Dendritic cell treated with granulocyte-macrophage colony-stimulating factor and Interleukin-4, amounts not matched to agents 40 ng/mL and 50 ng/mL, for 4 days (primary cell): ENCODE data around the gene GSC2.
"Not testable (repeated sequence)": the region's sequence is repeated elsewhere in the genome, so short reads cannot be mapped to it uniquely, and the experiment has no call there.

Experiments
- H3K27ac Mint-ChIP-seq: one replicate; pipeline ENCODE4 v1.8.0; 2022; ENCODE audit warnings: mild to moderate bottlenecking, mixed read lengths
- H3K27me3 Mint-ChIP-seq: one replicate; pipeline ENCODE4 v1.8.0; 2022; ENCODE audit warnings: mild to moderate bottlenecking, mixed read lengths
- H3K36me3 Mint-ChIP-seq: one replicate; pipeline ENCODE4 v1.8.0; 2022; ENCODE audit warnings: low read depth, mixed read lengths
- H3K4me1 Mint-ChIP-seq: one replicate; pipeline ENCODE4 v1.8.0; 2022; ENCODE audit warnings: low read depth, mixed read lengths
- H3K4me3 Mint-ChIP-seq: one replicate; pipeline ENCODE4 v1.8.0; 2022; ENCODE audit warnings: mild to moderate bottlenecking, moderate library complexity, mixed read lengths
- H3K9me3 Mint-ChIP-seq: one replicate; pipeline ENCODE4 v1.8.0; 2022; ENCODE audit warnings: mixed read lengths
- intact Hi-C: fragments of 100-400 bp; cut with micrococcal nuclease; formaldehyde crosslinking; loops from one replicate; pipeline ENCODE4 v1.15.0; 2022

Gene GSC2

DNA sequence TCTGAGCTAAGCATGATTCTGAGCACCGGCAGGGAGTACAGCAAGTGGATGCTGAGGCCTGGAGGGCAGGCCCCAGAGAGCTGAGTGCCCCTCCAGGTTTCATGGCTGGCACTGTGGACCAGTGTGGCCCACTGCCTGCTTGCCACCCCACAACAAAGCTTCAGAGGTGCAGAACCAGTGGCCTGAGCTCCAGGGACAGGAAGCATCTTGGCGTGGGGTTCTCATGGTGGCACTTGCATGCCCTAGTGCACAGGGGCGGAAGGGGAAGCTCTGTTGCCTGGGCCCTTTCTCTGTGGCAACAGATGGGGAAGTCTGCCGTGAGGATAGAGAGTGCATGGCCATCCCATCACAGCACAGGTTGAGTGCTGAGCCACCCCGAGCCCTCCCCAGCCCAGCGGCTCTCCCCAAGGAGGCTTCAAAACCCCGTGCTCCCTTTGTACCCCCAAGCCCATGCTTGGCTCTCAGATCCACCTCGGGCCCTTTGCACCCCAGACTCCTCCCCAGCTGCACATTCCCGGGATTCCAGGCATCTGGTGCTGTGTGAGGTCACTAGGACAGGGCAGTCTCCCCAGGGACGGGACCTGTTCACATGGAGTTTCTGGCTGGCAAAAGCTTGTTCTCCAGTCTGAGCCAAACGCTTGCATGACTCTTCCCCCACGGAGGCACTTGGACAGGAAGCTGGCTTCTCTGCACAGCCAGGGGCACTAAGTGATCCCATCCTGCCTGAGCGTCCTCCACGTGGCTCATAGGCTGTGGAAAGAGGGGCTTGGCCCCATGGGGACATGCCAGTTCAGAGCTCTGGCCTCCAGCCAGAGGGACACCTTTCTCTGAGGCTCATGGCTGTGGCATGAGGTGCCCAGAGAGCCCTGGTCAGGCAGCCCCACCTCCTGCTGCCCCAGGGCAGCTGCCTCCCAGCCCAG is 24.3 kb upstream of the GSC2 start:
- H3K4me3 Mint-ChIP-seq = no peak overlapping the region
- H3K36me3 Mint-ChIP-seq = peaks cover 37% of the 10 kb centered on the region
- peaks cover 16% of the 10 kb centered on the region for H3K27me3 Mint-ChIP-seq
- H3K27ac Mint-ChIP-seq = peak overlapping the region; percentile 67
- no peaks in the 10 kb centered on the region for H3K9me3 Mint-ChIP-seq
- intact Hi-C loops = no loop called here
- peaks cover 78% of the 10 kb centered on the region for H3K4me1 Mint-ChIP-seq

DNA sequence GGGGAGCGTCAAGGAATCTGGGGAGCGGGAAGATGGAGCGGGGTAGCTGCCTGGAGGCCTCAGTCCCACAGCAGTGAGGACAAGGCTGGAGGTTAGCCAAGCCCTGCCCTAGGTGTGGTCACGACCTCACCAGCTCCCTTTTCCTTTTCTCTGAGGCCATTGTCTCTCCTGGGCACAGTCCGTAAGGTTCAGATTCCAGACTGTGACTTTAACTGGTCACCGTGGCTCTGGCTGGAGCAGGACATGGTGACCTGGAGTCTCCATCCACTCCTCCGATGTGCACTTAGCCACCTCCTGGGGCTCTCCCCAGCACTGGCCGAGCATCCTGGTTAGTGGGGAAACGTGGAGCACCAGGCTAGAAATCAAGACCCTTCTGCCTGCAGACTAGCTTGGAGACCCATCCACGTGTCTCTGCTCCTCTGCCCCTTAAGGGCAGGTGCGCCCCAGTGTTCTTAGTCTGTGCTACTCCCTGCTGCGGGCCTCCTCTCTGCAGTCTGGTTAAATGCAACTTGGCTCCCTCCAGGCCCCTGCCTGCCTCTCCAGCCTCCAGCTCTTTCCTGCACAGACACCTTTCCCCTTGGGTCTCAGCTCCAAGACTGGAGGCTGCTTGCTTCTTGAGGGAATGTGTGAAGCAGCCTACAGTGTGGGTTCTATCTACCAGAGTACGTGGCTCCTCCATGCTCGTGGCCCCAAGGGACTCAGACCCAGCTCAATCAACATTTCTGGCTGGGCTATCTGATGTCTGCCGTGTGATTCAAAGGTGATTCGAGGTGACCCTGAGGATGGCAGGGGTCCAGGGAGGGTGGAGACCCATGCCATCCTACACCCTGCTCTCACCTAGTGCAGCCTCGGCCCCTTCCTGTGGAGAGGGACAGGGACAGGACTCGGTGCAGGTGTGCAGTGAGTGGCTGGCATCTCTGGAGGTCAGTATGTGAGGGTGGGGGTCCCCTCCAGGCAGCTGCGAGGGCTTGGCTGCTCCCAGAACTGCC is 23.2 kb upstream of the GSC2 start:
- intact Hi-C loops = no loop called here
- H3K4me1 Mint-ChIP-seq = peaks cover 81% of the 10 kb centered on the region
- peak overlapping the region; percentile 93 for H3K27ac Mint-ChIP-seq
- H3K27me3 Mint-ChIP-seq = peaks cover 25% of the 10 kb centered on the region
- peak overlapping the region; percentile 14 for H3K4me3 Mint-ChIP-seq
- no peaks in the 10 kb centered on the region for H3K9me3 Mint-ChIP-seq
- peaks cover 37% of the 10 kb centered on the region for H3K36me3 Mint-ChIP-seq

DNA sequence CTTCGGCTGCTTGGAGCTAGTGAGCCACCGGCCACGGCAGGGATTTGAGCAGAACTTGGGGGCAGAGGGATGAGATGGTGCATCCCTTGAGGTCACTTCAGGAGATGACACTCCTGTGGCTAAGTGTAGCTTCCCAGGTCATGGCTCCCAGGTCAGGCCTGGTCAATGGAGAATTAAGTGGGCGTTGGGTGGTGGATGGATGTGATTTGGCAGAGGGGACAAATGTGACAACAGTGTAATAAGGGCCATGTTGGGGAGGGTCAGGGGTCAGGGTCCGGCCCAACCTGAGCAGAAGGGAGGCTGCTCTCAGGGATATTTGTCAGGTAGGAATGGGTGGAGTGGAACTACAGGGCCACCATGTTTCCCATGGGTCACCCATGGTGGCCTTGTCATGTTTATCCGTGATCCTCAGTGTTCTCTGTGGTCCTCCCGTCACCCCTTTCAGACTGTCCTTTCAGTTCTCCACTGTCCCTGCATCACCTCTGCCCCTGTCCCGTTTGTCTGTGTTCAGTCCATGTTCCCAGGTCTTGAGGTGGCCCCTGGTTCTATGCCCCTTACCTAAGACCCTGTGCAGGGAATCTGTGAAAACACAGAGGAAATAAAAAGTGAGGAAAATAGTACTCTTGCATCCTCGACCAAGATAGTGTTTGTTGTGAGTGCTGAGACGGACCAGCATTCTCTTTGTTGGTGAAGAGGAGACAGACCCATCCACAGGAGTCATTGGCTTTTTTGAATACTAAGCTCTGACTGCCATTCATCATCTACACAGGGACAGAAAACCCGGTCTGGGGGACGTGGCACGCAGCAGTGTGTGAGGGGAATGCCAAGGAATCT is 22.3 kb upstream of the GSC2 start:
- Mint-ChIP-seq H3K36me3 (peaks cover 37% of the 10 kb centered on the region), H3K9me3 (no peaks in the 10 kb centered on the region), H3K4me3 (peak overlapping the region; percentile 98), H3K27ac (peak overlapping the region; percentile 93), H3K4me1 (peaks cover 81% of the 10 kb centered on the region), H3K27me3 (peaks cover 35% of the 10 kb centered on the region)
- intact Hi-C loops = no loop called here

DNA sequence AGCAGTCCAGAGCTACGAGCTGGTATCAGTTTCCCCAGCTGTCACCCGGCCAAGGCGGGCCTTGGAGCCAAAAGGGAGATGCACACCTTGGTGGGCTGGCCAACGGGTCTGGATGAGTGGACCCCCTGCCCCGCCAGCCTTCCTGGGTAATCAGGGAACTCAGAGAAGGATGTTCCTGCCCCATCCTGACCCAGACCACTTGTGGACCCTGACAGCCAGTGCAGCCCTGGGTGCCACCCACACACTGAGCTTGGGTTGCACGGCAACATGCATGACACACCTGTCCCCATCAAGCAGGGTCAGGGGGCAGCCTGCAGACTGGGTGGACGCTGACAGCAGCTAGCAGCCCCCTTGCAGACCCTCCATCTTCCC is 19.8 kb upstream of the GSC2 start:
- Mint-ChIP-seq H3K4me3 (no peak overlapping the region), H3K27ac (no peak overlapping the region), H3K4me1 (peaks cover 57% of the 10 kb centered on the region), H3K36me3 (peaks cover 15% of the 10 kb centered on the region), H3K9me3 (no peaks in the 10 kb centered on the region), H3K27me3 (peaks cover 52% of the 10 kb centered on the region)
- intact Hi-C loops = no loop called here

DNA sequence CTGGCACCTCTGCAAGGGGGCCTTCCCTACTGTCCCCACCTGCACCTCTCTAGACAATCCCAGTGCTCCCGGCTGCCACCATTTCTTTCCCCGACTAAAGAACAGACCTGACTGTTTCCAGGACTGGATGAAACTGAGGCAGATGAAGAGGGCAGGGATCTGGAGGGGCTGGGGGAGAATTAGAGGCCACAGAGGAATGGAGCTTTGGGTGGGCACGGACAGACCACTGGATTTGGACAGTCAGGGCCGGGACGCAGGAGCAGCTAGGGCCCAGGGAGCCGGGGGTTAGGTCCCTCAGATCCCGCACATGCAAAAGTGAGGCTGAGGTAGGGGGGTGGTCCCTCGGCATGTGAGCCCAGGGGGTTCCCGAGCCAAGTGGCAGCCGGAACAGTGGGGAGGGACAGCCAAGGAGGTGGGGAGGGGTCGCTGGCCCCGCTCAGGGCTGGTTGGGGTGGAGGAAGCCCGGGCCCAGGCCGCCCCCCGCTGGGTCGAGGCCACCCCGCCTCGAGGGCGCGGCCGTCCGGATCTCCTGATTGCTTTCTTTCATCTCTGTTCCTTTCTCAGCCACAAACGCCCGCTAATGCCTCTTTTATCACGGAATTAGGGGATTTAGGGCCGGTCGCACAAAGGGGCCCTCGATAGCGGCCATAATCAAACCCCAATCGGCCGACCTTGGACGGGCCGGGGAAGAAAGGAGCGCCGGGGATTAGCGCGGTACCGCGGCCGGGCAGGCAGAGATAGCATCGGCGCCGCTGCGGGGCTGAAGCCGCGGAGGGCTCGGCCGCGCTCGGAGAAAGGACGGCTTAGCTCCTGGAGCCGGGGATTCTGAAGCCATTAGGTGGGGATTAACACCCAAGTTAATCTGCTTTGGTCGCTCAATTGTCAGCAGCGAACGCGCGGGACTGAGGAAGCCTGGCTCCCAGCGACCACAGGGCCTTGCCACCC is 19.2 kb upstream of the GSC2 start:
- peaks cover 56% of the 10 kb centered on the region for H3K27me3 Mint-ChIP-seq
- no peak overlapping the region for H3K27ac Mint-ChIP-seq
- peaks cover 51% of the 10 kb centered on the region for H3K4me1 Mint-ChIP-seq
- no peaks in the 10 kb centered on the region for H3K9me3 Mint-ChIP-seq
- intact Hi-C loops = no loop called here
- H3K4me3 Mint-ChIP-seq = no peak overlapping the region
- H3K36me3 Mint-ChIP-seq = peaks cover 15% of the 10 kb centered on the region

DNA sequence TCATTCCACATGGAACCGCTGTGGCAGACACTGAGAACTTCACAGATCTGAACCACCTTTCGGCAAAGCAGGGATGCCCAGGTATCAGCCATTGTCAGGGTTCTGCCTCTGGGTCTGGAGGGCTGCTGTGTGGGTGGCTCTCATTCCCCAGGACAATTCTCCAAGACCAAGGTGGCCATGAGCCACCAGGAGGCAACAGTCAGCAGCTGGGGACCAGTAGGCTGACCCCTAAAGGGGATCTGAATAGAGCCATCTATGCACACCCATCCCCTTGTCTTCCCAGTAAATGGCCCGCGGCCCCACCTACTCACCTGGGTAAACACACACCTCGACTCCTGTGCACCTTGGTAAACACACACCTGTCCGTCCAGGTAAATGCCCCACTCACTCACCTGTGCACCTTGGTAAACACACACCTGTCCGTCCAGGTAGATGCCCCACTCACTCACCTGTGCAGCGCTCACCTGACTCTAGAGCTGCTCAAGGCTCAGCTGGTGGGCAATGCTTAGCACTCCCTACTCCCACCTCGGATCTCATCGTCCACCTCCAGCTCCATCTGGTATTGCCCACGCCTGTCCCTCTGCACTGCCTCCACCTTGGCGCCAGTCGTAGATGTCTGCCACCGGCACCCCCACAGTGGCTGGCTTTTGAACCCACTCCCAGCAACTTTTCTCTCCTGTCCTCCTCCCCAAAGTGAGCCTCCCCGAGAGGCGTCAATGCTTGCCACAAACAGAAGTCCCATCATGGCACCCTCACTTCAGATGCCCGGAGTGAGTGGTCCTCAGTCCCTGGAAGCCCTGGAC is 18.2 kb upstream of the GSC2 start:
- Mint-ChIP-seq H3K27me3 (peaks cover 56% of the 10 kb centered on the region), H3K4me1 (peaks cover 41% of the 10 kb centered on the region), H3K9me3 (no peaks in the 10 kb centered on the region), H3K4me3 (no peak overlapping the region), H3K27ac (no peak overlapping the region), H3K36me3 (peaks cover 15% of the 10 kb centered on the region)
- intact Hi-C loops = no loop called here

GRCh38 chr22:19167106-19167869 is 17.2 kb upstream of the GSC2 start:
- intact Hi-C loops = no loop called here
- Mint-ChIP-seq H3K4me1 (peaks cover 31% of the 10 kb centered on the region), H3K36me3 (peaks cover 15% of the 10 kb centered on the region), H3K27ac (no peak overlapping the region), H3K27me3 (peaks cover 56% of the 10 kb centered on the region), H3K9me3 (no peaks in the 10 kb centered on the region), H3K4me3 (no peak overlapping the region)

- Mint-ChIP-seq H3K27ac (no peak overlapping the region), H3K4me1 (peaks cover 27% of the 10 kb centered on the region), H3K36me3 (peaks cover 8% of the 10 kb centered on the region), H3K27me3 (peaks cover 56% of the 10 kb centered on the region), H3K9me3 (no peaks in the 10 kb centered on the region), H3K4me3 (no peak overlapping the region)
- intact Hi-C loops = no loop called here
These were observed 16.3 kb upstream of the GSC2 start for GRCh38 chr22:19166421-19166820.

DNA sequence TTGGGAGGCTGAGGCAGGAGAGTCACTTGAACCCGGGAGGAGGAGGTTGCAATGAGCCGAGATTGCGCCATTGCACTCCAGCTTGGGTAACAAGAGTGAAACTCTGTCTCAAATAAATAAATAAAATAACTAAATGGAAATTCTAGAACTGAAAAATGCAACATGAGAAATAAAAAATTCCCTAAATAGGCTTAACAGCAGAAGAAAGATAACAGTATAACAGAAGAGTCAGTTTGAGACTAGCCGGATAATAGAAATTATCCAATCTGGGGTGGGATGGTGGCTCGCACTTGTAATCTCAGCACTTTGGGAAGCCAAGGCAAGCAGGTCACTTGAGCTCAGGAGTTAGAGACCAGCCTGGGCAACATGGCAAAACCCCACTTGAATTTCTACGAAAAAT is 14.3 kb upstream of the GSC2 start:
- no peak overlapping the region for H3K4me3 Mint-ChIP-seq
- H3K36me3 Mint-ChIP-seq = no peaks in the 10 kb centered on the region
- no peak overlapping the region for H3K27ac Mint-ChIP-seq
- intact Hi-C loops = no loop called here
- H3K9me3 Mint-ChIP-seq = no peaks in the 10 kb centered on the region
- H3K27me3 Mint-ChIP-seq = peaks cover 41% of the 10 kb centered on the region
- peaks cover 15% of the 10 kb centered on the region for H3K4me1 Mint-ChIP-seq

GRCh38 chr22:19158649-19159048 is 8.6 kb upstream of the GSC2 start:
- H3K9me3 Mint-ChIP-seq, H3K4me3 Mint-ChIP-seq, H3K36me3 Mint-ChIP-seq, H3K27ac Mint-ChIP-seq, intact Hi-C loops: not testable (repeated sequence)
- H3K4me1 Mint-ChIP-seq = peaks cover 15% of the 10 kb centered on the region
- H3K27me3 Mint-ChIP-seq = peaks cover 12% of the 10 kb centered on the region

DNA sequence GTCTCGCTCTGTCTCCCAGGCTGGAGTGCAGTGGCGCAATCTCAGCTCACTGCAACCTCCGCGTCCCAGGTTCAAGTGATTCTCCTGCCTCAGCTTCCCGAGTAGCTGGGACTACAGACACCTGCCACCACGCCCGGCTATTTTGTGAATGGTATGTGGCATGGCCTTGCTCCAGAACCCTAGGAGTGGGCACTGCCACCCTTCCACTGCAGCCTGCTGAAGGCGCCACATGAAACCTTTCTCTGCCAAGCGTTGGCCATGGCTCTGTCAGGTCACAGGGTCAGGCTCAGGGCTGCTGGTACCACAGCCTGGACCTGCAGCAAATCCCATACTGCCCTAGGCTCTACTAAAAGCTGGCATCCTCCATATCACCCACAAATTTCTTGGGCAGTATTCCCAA is 6.0 kb upstream of the GSC2 start:
- H3K27ac Mint-ChIP-seq, H3K4me3 Mint-ChIP-seq, H3K9me3 Mint-ChIP-seq, intact Hi-C loops, H3K36me3 Mint-ChIP-seq: not testable (repeated sequence)
- peaks cover 37% of the 10 kb centered on the region for H3K27me3 Mint-ChIP-seq
- H3K4me1 Mint-ChIP-seq = peaks cover 15% of the 10 kb centered on the region
